Measurements from ENCODE around the gene ACTR6. TPM values are rescaled to one million over a fixed set of nuclear protein-coding genes. Genes with fewer than 3 reads are reported as not detected.

Gene ACTR6
- total and polyA plus RNA-seq, 2 donors (not counting 3 experiments of a cell fraction or from before 2014, with no cell fraction given): 7.5 to 23.2 TPM

- TF ChIP-seq POLR2A (IDR thresholded peaks at IDR 0.05; ENCODE audit: low read depth, low read length) (no peak), FOS (IDR thresholded peaks at IDR 0.05; ENCODE audit: borderline replicate concordance, insufficient read depth, low read length) (no peak), CTCF (IDR thresholded peaks at IDR 0.05; ENCODE audit: extremely low read depth in 1 of 2, insufficient read depth in 1 of 2, low read depth in 1 of 2, low read length in 2 of 2) (no peak), GATA2 (IDR thresholded peaks at IDR 0.05; ENCODE audit: insufficient read depth, insufficient read length, low read depth, low read length) (no peak), JUN (IDR thresholded peaks at IDR 0.05; ENCODE audit: borderline replicate concordance, insufficient read depth, insufficient read length, low read depth) (no peak), EZH2 (IDR thresholded peaks at IDR 0.05; ENCODE audit: borderline replicate concordance, low read depth, low read length, severe bottlenecking) (no peak), POLR2AphosphoS5 (IDR thresholded peaks at IDR 0.05; ENCODE audit: insufficient read depth, low read depth, low read length) (no peak)
- no peak overlapping the region for H2AFZ ChIP-seq (ENCODE audit: low read depth, low read length)
- H3K4me2 ChIP-seq (ENCODE audit: insufficient read depth, low read length): no peak overlapping the region
- no peaks in the 10 kb centered on the region for H4K20me1 ChIP-seq (replicated peaks; ENCODE audit: control insufficient read depth, extremely low read depth, insufficient read depth, low read length)
- peaks cover 0 to 3% of the 10 kb centered on the region in 2 experiments for H3K27me3 ChIP-seq (ENCODE audit: control insufficient read depth in 2 of 2, insufficient read depth in 2 of 2, low read length in 2 of 2)
- no peak overlapping the region for H3K9ac ChIP-seq (replicated peaks; ENCODE audit: extremely low read depth, insufficient read depth, low read length)
- intact Hi-C loops (cut with micrococcal nuclease) (no loop called here), dilution Hi-C loops (cut with MboI; ENCODE audit: extremely low pct_ligation_motif_present, low sequenced_read_pairs) (no loop called here)
- H3K4me3 ChIP-seq (replicated peaks in 1 of 3; ENCODE audit: insufficient read depth in 1 of 3, low read depth in 1 of 3, low read length in 3 of 3): no peak overlapping the region
- no peaks in the 10 kb centered on the region for H3K79me2 ChIP-seq (ENCODE audit: control insufficient read depth, insufficient read depth, low read length)
- ChIA-PET POLR2A (no interaction called here), CTCF (interaction anchor here (0.6 to 2.1 kb wide), 2 partner anchors 18 to 1733 kb away, joined by 3 to 10 read pairs; no protein-coding TSS in a partner anchor)
- no peak for FAIRE-seq
- no TSS peak for BruUV-seq (replicated peaks)
- no peak for DNase-seq (ENCODE audit: low read depth, low spot score)
- no peaks in the 10 kb centered on the region for H3K9me1 ChIP-seq (replicated peaks; ENCODE audit: control insufficient read depth, extremely low read depth, insufficient read depth, low read length)
- H3K27ac ChIP-seq (ENCODE audit: insufficient read depth, low read depth, low read length): no peak overlapping the region
- H3K36me3 ChIP-seq (ENCODE audit: control insufficient read depth in 2 of 2, extremely low read depth in 1 of 2, insufficient read depth in 2 of 2, low read length in 2 of 2): no peaks in the 10 kb centered on the region
- no peaks in the 10 kb centered on the region for H3K4me1 ChIP-seq (ENCODE audit: control insufficient read depth, extremely low read depth, insufficient read depth, low read length)
- no peaks in the 10 kb centered on the region for H3K9me3 ChIP-seq (replicated peaks; ENCODE audit: control insufficient read depth, insufficient read depth, low read length)
These were observed 27.5 kb upstream of the ACTR6 start for GRCh38 chr12:100173111-100173510.

Measured in endothelial cell of umbilical vein (primary cell).